ENCODE results near the gene PURB.
"Not testable (repeated sequence)": the region's sequence is repeated elsewhere in the genome, so short reads cannot be mapped to it uniquely, and the experiment has no call there.

GRCh38 chr7:44870780-44871179, 14.6 kb downstream of the PURB start:
- TF ChIP-seq CTCF, POLR2A (IDR thresholded peaks at IDR 0.05): not testable (repeated sequence)
